ENCODE data around the gene AP4M1.
A peak's percentile ranks its signal among the peaks of the same experiment; 100 is the strongest.

AP4M1 gene

GRCh38 chr7:100085515-100085914, 15.9 kb upstream of the AP4M1 start:
- DNase-seq (ENCODE audit: low read depth, low spot score), result no peak

GRCh38 chr7:100087055-100087750, 14.2 kb upstream of the AP4M1 start:
- DNase-seq (ENCODE audit: low read depth, low spot score), result peak; percentile 63

GRCh38 chr7:100088095-100088620, 13.3 kb upstream of the AP4M1 start:
- no peak for DNase-seq (ENCODE audit: low read depth, low spot score)

- DNase-seq (ENCODE audit: low read depth, low spot score), result peak; percentile 78
Observed at GRCh38 chr7:100088621-100089457, 12.6 kb upstream of the AP4M1 start, which contains the start of gene COPS6. COPS6 (plus strand) TSS chr7:100088969; CDS start chr7:100088991, 22 bp downstream.

- no peak for DNase-seq (ENCODE audit: low read depth, low spot score)
Observed at GRCh38 chr7:100089458-100090196, 11.8 kb upstream of the AP4M1 start.

- DNase-seq (ENCODE audit: low read depth, low spot score), result no peak
Observed at GRCh38 chr7:100090527-100091410, 10.7 kb upstream of the AP4M1 start.

GRCh38 chr7:100091411-100092181, 9.8 kb upstream of the AP4M1 start:
- peak; percentile 52 for DNase-seq (ENCODE audit: low read depth, low spot score)

- DNase-seq (ENCODE audit: low read depth, low spot score), result no peak
Observed at GRCh38 chr7:100093054-100093453, 8.4 kb upstream of the AP4M1 start.

GRCh38 chr7:100093498-100093897, 7.9 kb upstream of the AP4M1 start:
- DNase-seq (ENCODE audit: low read depth, low spot score), result no peak

- peak; percentile 32 for DNase-seq (ENCODE audit: low read depth, low spot score)
Observed at GRCh38 chr7:100093925-100094486, 7.4 kb upstream of the AP4M1 start.

GRCh38 chr7:100095289-100095688, 6.2 kb upstream of the AP4M1 start:
- DNase-seq (ENCODE audit: low read depth, low spot score), result no peak

GRCh38 chr7:100095704-100096103, 5.7 kb upstream of the AP4M1 start:
- DNase-seq (ENCODE audit: low read depth, low spot score), result no peak

- no peak for DNase-seq (ENCODE audit: low read depth, low spot score)
Observed at GRCh38 chr7:100098913-100099312, 2.5 kb upstream of the AP4M1 start.

GRCh38 chr7:100099452-100099851, 2.0 kb upstream of the AP4M1 start:
- no peak for DNase-seq (ENCODE audit: low read depth, low spot score)

- DNase-seq (ENCODE audit: low read depth, low spot score), result peak; percentile 95
Observed at GRCh38 chr7:100100420-100101015, 925 bp upstream of the AP4M1 start.

- peak; percentile 52 for DNase-seq (ENCODE audit: low read depth, low spot score)
Observed at GRCh38 chr7:100102950-100103840, 1.8 kb downstream of the AP4M1 start.

GRCh38 chr7:100105534-100105933, 4.1 kb downstream of the AP4M1 start:
- no peak for DNase-seq (ENCODE audit: low read depth, low spot score)

- no peak for DNase-seq (ENCODE audit: low read depth, low spot score)
Observed at GRCh38 chr7:100106633-100107032, 5.2 kb downstream of the AP4M1 start.

All from ELF-1 (cell line).